ENCODE results near the gene SLC15A4.
A peak's percentile ranks its signal among the peaks of the same experiment; 100 is the strongest.

SLC15A4 gene

DNA sequence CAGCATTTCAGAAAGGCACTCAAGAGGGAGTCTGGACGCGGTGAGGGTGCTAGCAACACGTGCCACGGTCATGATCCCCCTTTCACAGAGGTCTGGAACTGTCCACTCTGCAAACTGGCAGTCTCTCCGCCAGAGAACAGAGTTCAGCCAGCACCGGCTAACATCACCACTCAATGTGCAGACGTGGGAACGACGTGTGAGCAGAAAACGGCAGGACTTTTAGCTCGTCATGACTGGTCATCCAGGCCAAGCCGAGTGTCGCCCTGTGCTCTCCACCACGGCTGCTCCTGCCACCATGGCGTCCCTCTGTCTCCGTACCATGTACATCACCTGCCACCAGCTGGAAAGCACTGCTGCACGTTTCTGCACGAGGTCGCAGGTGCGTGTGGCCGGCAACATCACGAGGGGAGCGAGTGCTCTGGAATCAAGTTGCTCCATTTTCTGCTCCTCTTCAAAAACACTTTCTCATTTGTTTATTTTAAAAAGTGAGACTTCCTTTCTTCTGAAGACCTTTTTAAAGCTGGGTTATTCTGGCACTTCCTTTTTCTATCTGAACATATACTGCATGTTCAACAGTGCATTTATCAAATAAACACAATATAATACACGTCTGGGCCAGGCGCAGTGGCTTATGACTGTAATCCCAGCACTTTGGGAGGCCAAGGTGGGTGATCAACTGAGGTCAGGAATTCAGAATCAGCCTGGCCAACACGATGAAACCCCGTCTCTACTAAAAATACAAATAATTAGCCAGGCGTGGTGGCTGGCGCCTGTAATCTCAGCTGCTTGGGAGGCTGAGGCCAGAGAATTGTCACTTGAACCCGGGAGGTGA lies 28.0 kb downstream of the SLC15A4 start:
- DNase-seq: no peak

DNA sequence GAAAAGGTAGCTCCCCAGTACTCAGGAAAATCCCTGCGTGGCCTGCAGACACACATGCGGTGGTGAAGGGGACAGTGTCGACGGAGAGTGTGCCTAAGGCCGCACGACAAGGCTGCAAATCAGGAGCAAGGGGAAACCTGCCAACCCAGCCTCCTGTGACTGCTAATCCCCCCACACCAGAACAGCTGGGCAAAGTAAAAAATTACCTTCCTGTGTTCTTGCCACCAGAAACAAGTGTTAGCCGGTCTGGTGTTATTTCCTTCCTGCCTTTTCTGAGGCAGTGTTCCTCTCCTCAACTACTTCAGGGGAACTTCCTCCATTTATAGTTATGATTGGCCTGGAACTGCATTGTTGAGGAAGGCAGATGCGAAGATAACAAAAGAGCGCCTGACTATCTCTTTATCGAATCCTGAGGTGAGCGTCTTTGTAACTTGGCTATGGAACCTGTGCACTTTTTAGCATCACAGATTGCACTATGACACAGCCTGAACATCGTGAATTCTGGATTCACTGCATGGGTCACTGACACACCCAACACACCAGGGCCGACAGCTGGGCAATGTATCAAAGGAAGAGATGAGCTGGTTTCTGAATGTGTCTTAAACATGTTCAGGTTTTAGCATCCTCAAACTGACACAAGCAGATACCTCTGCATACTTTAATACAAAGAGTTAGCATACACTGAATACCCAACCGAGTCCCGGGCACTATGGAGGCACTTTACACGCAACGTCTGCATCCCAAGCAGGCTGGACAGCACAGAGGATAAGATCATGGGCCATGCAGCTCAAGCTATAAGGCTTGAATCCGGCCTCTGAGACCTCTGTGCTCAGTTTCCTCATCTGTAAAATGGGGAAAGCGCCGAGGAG lies 28.9 kb downstream of the SLC15A4 start:
- no peak for DNase-seq

DNA sequence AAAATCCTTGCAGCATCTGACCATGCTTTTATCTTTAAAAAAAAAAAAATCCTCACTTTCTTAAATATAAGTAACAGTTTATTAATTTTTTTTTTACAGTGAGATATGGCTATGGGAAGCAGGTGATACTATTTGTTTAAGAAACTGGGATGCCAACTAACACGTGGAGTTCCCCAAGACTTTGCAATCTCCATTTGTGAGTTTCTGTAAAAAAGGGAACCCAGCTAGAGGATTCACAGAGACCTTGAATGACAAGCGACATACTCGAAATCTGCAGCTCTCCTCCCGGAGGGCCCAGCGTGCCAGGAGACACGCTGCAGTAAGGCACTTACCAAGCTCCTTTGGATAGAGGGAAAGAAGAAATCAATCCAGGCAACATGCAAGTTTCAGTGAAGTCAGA lies 30.1 kb downstream of the SLC15A4 start:
- DNase-seq: no peak

DNA sequence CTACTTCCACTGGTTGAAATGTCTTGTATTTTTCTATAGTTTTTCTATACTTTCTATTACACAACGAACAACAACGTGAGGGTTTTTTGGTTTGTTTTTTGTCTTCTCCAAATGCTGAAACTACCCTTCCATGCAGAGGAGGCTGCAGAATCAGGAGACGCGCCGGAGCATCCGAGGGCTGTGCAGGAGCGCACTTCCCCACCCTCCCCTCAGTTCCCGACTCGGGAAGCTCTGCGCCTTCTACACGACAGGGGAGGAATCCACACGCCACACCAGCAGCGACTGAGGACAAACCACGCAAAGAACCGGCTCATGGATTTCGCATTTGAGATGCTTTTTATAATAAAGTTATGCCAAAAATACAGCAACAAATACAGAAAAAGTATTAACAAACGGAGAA lies 30.9 kb downstream of the SLC15A4 start:
- no peak for DNase-seq

DNA sequence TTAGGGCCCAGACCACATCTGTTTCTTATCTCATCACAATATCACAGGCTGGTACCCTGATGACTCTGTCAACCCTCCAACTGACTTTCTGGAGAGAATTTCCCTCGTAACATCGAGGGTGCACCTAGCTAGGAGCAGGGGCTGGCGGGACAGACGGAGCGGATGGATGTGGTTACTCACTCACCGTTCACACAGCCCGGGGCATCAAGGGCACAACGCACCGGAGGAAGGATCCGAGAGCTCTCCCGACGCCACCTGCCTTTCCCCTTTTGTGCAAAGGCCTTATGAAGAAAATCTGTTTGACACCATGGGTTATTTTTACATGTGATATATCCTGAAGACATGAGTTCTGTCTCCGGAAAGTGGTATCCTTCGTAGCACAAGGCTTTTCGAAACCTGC lies 31.4 kb downstream of the SLC15A4 start:
- no peak for DNase-seq

DNA sequence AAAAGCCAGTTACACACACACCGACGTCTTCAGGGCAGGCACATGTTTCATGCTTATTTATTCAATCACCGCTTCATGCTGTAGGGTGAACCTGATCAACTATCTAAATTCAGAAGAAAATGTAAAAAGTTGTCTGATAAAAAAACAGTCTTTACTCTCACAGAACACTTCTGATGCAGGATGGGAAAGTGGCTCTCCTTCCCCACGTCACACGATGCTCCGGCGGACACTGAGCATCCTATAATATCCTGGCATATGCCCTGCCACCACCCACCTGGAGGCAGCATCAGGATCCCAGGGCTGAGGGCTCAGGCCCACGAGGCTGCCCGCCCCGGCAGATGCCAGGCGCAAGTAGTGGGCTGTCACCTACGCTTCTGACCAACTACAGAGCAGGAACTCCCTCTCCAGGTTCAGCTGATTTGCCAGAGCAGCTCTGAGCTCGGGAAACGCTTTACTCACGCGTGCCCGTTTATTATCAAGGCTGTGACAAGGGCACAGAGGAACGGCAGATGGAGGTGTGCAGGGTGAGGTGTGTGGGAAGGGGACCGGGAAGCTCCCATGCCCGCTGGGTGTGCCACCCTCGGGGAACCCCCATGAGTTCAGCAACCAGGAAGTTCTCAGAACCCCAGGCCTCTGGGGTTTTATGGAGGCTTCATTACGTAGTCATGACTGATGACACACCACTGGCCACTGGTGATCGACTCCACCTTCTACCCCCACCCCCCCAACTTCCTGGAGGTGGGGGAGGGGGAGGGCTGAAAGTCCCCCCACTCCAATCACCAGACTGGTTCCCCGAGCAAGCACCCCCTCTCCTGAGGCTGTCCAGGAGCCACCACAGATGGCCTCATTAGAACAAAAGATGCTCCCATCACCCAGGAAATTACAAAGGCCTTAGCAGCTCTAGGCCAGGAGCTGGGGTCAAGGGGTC lies 32.1 kb downstream of the SLC15A4 start:
- peak in 1 of 51 donors; percentile 17 for DNase-seq

DNA sequence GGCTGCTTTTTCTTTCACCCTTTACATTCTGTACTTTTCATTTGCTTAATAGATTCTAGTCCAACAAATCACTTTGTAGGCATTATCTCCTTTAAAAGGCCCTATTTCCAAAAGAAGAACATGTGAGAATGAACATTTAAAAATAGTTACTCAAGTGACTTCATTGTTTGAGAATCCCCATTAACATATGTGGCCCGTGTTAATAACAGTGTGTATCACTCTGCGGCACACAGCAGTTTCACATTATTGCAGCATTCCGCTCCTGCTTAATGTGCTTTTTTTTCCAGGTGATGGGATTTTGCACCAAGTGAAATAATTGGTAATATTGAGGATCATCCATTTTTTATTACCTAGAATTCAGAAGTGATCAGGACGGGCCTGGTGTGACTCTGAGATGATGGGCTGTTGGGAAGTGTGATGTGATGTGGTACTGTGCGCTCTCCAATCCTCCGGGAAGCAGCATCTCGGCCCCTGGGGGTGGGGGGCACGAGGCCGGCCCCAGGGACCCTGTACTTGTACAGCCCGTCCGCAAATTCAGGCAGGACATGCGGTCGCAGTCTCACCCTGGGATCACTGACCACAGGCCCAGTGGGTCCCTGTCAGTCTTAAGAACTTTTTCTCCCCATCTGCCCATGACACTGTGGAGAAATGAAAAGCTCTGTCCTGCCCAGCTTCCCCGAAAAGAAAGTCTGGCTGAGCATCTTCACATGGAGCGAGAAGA lies 32.9 kb downstream of the SLC15A4 start:
- DNase-seq: no peak

DNA sequence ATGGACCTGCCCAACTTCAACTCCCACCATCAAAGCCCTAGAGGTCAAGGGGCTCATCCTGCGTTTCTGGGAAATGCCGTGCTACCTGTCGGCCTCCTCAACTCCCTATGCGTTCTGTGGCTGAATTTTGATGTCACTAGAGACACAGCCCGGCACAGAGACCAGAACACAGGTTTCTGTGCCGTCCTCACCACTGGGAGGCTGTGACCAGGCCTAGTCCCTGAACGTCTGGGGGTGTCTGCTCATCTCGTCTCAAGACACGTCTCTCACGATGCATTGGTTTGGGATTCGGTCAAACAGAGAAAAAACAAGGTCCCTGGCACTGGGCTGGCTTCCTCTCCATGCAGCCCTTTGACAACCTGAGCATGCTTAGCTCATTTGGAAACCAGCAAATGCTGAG lies 33.5 kb downstream of the SLC15A4 start:
- DNase-seq: no peak

DNA sequence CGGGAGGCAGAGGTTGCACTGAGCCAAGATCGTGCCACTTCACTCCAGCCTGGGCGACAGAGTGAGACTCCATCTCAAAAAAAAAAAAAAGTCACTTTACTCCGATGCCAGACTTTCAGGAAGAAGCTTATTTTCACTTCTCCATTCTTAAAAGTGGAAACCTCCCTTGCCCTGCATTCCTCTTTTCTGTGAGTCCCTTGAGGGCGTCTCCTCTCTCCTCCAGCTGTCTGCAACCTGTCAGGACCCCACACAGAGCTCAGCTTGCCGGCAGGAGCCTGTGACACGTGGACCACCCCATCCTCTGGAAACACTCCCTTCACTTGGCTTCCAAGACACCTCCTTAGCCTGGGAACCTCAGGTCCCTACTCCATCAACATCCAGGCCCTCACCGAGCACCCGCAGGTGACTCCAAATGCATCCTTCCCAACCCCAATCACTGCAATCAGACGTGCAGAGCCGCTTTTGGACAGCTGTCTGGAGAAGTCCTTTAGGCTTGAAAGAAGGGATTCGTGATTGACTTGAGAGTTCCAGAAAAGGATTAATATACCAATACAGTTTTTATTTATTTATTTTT lies 34.3 kb downstream of the SLC15A4 start:
- DNase-seq: no peak

DNA sequence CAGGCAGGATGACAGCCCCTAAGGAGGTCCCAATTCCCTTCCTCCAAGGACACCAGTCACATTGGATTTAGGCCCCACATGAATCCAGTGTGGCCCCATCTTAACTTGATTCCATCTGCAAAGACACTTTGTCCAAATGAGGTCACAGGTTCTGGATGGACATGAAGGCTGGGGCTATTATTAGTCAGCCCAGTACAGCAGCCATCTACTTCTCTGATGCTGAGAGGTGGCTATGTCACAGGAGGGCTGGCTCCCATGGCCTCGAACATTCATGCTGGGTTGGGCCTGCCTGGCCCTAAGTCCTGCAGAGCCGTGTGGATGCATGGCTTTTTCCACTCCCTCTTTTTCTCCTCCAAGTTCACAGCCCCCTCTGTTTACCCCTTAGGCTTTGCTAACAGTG lies 35.9 kb downstream of the SLC15A4 start:
- no peak for DNase-seq

DNA sequence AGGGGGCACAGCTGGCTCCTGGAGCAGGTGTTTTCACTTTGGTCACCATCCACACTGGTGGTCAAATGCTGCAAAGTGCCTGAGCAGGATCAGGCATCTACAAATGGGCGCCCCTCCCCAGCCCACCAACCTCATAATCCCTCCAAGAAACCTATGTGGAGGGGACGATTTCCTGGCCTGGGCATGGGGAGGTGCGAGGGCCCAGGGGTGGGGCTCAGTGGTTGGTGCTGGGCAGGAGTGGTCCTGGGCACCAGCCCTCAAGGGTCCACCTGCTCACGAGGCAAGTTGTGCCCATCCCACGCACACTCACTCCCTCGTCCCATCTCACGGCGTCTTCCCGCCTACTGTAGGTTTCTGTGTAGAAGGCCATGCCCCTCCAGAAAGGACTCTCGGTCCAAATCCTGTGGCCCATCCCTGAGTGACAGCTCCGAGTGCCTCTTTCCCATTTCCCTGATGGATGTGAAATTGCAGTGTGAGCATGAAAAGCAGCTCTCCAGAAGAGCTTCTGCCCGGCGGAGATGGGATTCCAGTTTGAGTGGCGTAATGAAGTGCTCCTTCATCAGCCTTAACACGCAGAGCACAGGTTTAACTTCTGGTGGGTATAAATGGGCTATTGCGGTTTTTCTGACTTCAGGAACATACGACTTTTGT lies 36.9 kb downstream of the SLC15A4 start:
- no peak for DNase-seq

DNA sequence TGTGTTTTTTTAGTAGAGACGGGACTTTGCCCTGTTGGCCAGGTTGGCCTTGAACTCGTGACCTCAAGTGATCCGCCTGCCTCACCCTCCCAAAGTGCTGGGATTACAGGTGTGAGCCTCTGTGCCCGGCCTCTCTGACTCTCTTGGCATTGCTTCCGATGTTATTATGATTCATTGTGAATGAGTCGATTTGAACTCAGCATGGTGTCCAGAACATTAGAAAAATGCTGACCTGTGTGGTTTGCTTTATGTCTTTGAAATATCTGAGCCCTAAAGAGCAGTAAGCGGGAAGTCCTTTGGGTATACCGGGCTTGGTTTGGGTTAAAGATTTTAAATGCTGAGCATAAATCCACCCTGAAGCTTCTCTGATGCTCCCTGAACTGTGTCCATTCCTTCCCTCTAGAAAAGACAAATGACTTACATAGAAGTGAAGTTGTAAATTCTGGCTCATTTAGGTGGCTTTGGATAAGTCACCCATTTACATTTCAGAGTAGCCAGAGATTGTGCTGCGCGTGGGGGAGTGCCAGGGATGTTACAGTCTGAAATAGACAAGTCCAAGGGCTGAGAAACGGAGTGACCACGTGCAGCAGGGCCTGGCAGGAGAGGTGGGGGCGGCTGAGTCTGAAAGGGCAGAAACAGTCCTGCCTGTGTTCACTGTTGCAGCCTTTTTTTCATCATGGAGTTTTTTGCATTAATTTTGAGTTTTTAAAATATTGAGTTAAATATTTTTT lies 39.6 kb downstream of the SLC15A4 start:
- DNase-seq: peak in 1 of 51 donors; percentile 28

DNA sequence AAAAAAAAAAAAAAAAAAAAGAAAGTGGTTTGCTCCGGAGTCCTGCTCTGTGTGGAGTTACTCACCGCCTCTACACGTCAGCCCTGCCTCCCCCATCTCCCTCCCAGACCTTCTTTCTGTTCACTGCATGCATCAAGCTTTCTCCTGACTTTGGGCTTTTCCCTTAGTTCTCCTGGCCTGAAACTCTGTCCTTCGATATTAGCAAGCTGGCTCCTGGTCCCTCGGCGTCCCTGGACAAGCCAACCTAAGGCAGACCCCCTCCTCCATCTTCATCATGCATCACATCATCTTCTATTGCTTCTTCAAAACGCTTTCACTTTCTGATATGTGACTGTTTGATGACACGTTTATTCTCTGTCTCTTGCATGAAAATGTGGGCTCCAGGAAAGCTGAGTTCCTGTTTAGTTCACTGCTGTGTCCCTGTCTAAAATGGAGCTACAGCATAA lies 40.6 kb downstream of the SLC15A4 start:
- DNase-seq: no peak

DNA sequence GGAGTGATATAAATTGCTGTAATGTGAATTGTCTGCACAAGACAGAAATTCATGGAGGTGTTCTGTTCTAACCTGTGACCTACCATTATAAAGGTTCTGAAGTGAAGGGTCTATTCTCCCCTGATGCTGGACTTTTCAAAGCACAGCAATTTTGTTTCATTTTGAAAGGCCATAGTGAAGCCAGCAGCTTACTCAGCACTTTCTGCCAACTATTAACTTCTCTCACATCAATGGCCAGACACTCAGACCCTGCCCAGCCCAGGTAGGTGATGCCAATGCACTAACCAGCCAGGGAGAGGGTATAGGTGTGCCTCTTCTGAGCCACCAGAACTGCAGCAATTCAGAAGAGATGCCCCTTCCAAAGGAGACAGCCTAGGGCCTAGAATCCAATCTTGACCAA lies 43.9 kb downstream of the SLC15A4 start:
- no peak for DNase-seq

DNA sequence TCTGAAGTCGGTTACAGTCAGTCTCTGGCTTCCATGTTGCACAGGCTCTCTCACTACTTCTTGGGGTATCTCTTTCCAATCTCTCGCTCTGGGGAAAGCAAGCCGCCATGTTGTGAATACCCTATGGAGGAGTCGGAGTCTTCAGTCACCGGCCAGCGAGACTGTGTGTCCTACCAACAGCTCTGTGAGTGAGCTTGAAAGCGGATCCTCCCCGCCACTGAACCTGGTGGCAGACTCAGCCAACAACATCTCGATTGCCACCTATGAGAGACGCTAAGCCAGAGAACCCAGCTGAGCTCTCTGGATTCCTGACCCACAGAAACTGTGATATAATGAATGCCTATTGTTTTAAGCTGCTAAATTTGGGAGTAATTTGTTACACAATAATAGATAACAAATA lies 51.5 kb downstream of the SLC15A4 start:
- DNase-seq: no peak

DNA sequence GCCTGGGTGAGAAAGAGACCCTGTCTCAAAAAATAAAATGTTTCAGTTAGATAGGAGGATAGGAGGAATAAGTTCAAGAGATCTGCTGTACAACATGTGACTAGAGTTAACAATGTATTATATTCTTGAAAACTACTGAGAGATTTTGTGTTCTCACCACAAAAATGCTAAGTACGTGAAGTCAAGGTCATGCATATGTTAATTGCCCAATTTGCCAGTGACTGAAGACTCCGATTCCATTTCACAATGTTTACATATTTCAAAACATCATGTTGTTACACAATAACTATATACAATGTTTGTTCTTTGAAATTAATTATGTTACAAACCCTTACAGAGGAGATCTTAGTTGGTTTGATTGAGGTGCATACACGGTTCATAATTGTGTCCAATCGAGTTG lies 52.1 kb downstream of the SLC15A4 start:
- no peak for DNase-seq

DNA sequence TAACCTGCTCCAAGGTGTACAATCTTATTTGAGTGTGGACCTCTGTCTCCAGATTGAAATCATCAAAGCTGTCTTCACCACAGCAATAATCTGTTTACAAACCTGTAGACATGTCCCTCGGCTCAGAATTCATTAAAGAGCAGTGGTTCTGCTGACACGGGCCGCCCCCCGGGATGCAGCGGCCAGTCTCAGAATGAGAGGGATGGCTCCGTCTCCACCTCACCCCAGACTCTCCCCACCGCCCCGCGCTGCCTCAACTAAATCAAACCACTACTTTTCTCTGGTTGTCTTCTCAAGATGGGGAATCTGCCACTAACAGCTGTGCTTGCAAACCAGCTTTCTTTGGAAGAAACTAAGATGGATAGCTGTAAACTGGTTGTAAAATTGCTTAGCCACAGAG lies 56.2 kb downstream of the SLC15A4 start:
- no peak for DNase-seq

DNA sequence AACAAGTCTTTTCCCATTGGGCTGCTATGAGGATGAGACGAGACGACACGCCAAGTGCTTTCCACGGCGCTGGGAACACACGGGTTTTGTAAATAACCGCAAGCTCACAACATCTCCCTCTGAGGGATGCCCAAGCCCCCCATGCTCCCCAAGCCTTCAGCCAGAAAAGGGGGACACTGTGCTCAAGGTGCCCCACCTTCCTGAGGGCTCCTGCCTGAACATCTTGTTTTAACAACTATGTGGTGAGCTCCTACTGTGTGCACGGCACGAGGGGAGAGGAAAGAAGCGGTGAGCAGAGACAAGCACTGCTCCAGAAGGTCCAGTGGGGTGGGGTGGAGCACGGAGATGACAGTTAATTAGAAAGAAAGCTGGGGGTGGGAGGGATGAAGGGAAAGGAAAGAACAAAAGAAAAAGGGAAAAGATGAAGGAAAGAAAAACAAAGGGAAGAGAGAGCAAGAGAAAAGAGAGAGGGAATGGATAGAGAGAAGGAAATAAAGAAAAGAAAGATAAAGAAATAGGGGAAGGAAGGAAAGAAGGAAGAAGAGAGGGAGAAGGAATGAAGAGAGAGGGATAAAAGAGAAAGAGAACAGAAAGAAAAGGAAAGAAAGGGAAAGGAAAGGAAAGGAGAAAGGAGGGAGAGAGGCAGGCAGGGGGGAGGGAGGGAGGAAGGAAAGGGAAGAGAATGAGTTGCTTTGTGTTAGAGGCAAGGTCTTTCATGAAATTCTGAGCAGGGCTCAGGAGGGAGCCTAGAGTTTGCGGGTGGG lies 56.8 kb downstream of the SLC15A4 start:
- no peak for DNase-seq

DNA sequence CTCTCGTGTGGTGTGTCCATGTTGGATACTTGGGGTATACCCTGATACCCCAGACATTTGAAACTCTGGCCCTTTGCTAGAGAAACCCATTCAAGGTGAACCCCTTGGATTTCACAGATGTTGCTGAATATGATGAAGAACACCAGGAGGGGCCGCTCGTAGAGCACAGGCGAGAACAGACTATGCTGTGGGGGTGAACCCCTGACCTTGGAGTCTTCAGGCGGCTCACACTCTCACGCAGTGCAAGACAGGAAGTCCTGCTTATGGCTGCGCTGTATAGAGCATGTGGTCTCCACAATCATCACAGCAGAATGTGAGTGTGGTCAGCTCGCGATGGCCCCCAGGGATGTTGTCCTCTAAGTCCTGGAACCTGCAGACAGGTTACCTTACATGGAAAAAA lies 60.4 kb downstream of the SLC15A4 start:
- DNase-seq: no peak

All from hypothalamus (tissue), 51 donors.